OCI-LY7 (cell line): ENCODE measurements around the gene MSANTD1. TPM values are rescaled to one million over a fixed set of nuclear protein-coding genes. Genes with fewer than 3 reads are reported as not detected.

Source experiments
- BruUV-seq: library from RNA; stranded (reverse); fragments of 400-500 nt; replicated peaks from 2 replicates; lab custom pipeline; 2021; lab: Mats Ljungman, UMichigan
- CTCF ChIA-PET: fragments of 300-600 bp; sonication (Branson Sonifier 250); formaldehyde crosslinking; loops from one replicate; lab custom pipeline; 2022; ENCODE audit warnings: antibody characterized with exemption; ENCODE audit not compliant: unreplicated experiment; lab: Charles Lee
- POLR2A ChIA-PET: fragments of 300-600 bp; sonication (Branson Sonifier 250); formaldehyde crosslinking; loops from one replicate; lab custom pipeline; 2022; ENCODE audit warnings: antibody characterized with exemption; lab: Charles Lee
- DNase-seq: peaks from one replicate; pipeline ENCODE4 v3.0.0-alpha.2; 2015; ENCODE audit warnings: low spot score
- H2AFZ ChIP-seq: fragments of 200-600 bp; sonication (generic), shearing (Covaris generic); 2 replicates; pipeline ENCODE4 v1.6.1; 2014; ENCODE audit warnings: mild to moderate bottlenecking, antibody characterized with exemption, low read length, moderate library complexity
- H3K27ac ChIP-seq: fragments of 200-600 bp; sonication (generic); 2 replicates; pipeline ENCODE4 v1.5.1; 2014; ENCODE audit warnings: mixed run types, low read depth, mild to moderate bottlenecking, moderate library complexity, low read length, inconsistent platforms; ENCODE audit not compliant: poor library complexity, severe bottlenecking
- H3K36me3 ChIP-seq: fragments of 200-600 bp; sonication (generic); 2 replicates; pipeline ENCODE4 v1.6.1; 2014; ENCODE audit warnings: mild to moderate bottlenecking, antibody characterized with exemption, low read length, moderate library complexity, mixed read lengths; ENCODE audit not compliant: insufficient read depth
- H3K4me1 ChIP-seq: fragments of 200-600 bp; sonication (generic); 2 replicates; pipeline ENCODE4 v1.5.1; 2014; ENCODE audit warnings: mild to moderate bottlenecking, low read length; ENCODE audit not compliant: insufficient read depth, poor library complexity, severe bottlenecking
- H3K4me2 ChIP-seq: fragments of 200-600 bp; sonication (generic); 2 replicates; pipeline ENCODE4 v1.6.1; 2014; ENCODE audit warnings: mild to moderate bottlenecking, low read length
- H3K4me3 ChIP-seq: fragments of 200-600 bp; sonication (generic); 2 replicates; pipeline ENCODE4 v1.5.1; 2014; ENCODE audit warnings: mild to moderate bottlenecking, low read depth, low read length; ENCODE audit not compliant: poor library complexity, severe bottlenecking
- H3K79me2 ChIP-seq: fragments of 200-600 bp; sonication (generic); 2 replicates; pipeline ENCODE4 v1.6.1; 2016; ENCODE audit warnings: low read depth, mild to moderate bottlenecking, low read length, moderate library complexity, mixed read lengths; ENCODE audit not compliant: insufficient read depth
- H3K9me2 ChIP-seq: fragments of 200-600 bp; sonication (generic); 2 replicates; pipeline ENCODE4 v1.6.1; 2016; ENCODE audit warnings: mild to moderate bottlenecking, low read length, mixed read lengths; ENCODE audit not compliant: insufficient read depth
- H3K9me3 ChIP-seq: fragments of 200-600 bp; sonication (generic); 2 replicates; pipeline ENCODE4 v1.6.1; 2014; ENCODE audit warnings: mild to moderate bottlenecking, mixed run types, low read length, mixed read lengths
- H4K20me1 ChIP-seq: fragments of 200-600 bp; sonication (generic); 2 replicates; pipeline ENCODE4 v1.6.1; 2014; ENCODE audit warnings: mild to moderate bottlenecking, antibody characterized with exemption, low read length, moderate library complexity, mixed read lengths; ENCODE audit not compliant: insufficient read depth
- CTCF ChIP-seq: fragments of 200-600 bp; sonication (generic); conservative IDR thresholded peaks from 2 replicates; pipeline ENCODE4 v1.5.1; 2014; ENCODE audit warnings: mild to moderate bottlenecking, antibody characterized with exemption, low read length, moderate library complexity, mixed read lengths
- EZH2phosphoT487 ChIP-seq: fragments of 200-600 bp; sonication (generic); IDR thresholded peaks from 2 replicates; pipeline ENCODE4 v1.6.1; 2018; ENCODE audit warnings: low read depth, borderline replicate concordance, mild to moderate bottlenecking, mixed run types, antibody characterized with exemption, low read length, moderate library complexity, mixed read lengths
- intact Hi-C: fragments of 100-400 bp; cut with micrococcal nuclease; formaldehyde crosslinking; loops from one replicate; pipeline ENCODE4 v1.10.0; 2022; ENCODE audit not compliant: unreplicated experiment
- total RNA-seq, 2 experiments: library from RNA; depleted of rRNA in 1 of 2; stranded (reverse); fragments of >200 nt in 1 of 2; shearing (Covaris generic) in 1 of 2; gene quantifications; 2 replicates each; pipeline ENCODE4 v1.2.3, GENCODE V29; 2014 to 2022

Gene MSANTD1
- total RNA-seq, 2 experiments from 2014 or later: 0.13 to 1.0 TPM

DNA sequence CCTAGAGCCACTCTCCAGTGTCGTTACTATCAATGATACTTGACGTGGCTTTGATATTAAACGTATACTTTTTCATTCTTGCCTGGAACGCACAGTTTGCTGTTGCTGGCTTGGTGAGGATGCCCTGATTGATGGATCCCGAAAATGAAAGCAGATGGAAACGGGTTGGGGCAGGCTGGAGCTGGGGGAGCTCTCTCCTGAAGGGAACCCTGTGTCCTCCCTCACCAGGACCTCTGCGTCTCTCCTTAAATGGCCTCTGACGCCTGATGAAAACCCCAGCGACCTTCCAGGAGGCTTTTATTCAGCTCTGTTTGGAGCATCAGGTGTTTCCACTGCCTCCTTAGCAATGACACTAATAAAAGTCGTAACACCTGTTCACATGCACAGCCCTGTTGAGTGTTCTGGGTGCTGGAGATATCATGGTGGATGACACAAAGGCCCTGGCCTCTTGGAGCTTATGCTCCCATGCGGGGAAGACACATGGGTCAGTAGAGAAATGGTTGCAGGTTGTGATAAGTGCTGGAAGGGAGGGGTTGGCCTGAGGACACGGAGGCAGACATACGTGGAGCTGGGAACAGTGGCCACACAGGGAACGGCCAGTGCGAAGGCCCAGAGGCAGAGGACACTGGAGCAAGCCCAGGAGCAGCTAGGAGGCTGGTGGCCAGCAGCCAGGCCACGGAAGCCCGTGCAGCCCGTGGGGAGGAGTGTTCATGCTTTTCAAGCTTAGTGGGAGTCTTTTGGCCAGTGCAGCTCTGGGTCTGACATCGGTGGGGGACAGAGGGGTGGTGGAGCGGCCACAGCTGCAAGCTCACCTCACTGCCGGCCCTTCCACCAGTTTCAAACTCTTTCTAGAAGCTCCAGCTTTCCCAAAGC is 7.5 kb downstream of the MSANTD1 start:
- no peak for DNase-seq
- BruUV-seq: no TSS peak
- Histone ChIP-seq H4K20me1 (no peaks in the 10 kb centered on the region), H3K4me2 (no peak overlapping the region), H3K79me2 (no peaks in the 10 kb centered on the region), H3K27ac (no peak overlapping the region), H3K9me2 (no peaks in the 10 kb centered on the region), H3K36me3 (no peaks in the 10 kb centered on the region), H3K4me3 (no peak overlapping the region), H2AFZ (no peak overlapping the region), H3K4me1 (no peaks in the 10 kb centered on the region), H3K9me3 (no peaks in the 10 kb centered on the region)
- POLR2A ChIA-PET: interaction anchor here (1.0 kb wide), 1 partner anchor 62 kb away, joined by 3 read pairs; no protein-coding TSS in a partner anchor
- intact Hi-C loops: no loop called here
- CTCF ChIA-PET: interaction anchor here (0.5 kb wide), 1 partner anchor 508 kb away, joined by 3 read pairs; no protein-coding TSS in a partner anchor
- TF ChIP-seq EZH2phosphoT487: no peak
- no peak for TF ChIP-seq CTCF

GRCh38 chr4:3257103-3257555 is 8.2 kb downstream of the MSANTD1 start:
- Histone ChIP-seq H3K36me3 (no peaks in the 10 kb centered on the region), H3K9me2 (no peaks in the 10 kb centered on the region), H3K9me3 (no peaks in the 10 kb centered on the region), H2AFZ (no peak overlapping the region), H4K20me1 (no peaks in the 10 kb centered on the region), H3K4me3 (no peak overlapping the region), H3K79me2 (no peaks in the 10 kb centered on the region), H3K27ac (no peak overlapping the region), H3K4me1 (no peaks in the 10 kb centered on the region), H3K4me2 (no peak overlapping the region)
- CTCF ChIA-PET: interaction anchor here (0.5 kb wide), 1 partner anchor 508 kb away, joined by 3 read pairs; no protein-coding TSS in a partner anchor
- POLR2A ChIA-PET: interaction anchor here (0.6 to 1.0 kb wide), 2 partner anchors 20 to 61 kb away, joined by 3 read pairs; no protein-coding TSS in a partner anchor
- no peak for TF ChIP-seq CTCF
- TF ChIP-seq EZH2phosphoT487: no peak
- no TSS peak for BruUV-seq
- no peak for DNase-seq
- intact Hi-C loops: no loop called here
